Measurements from ENCODE around the gene NEK9. TPM values are rescaled to one million over a fixed set of nuclear protein-coding genes. Genes with fewer than 3 reads are reported as not detected.

Gene NEK9
- total RNA-seq, 1 donor from 2014 or later = 25.9 TPM

- H3K9ac ChIP-seq = no peak overlapping the region
- H3K4me3 ChIP-seq = no peak overlapping the region
- peaks cover 7% of the 10 kb centered on the region for H3K36me3 Mint-ChIP-seq
- no peak overlapping the region for H2AFZ ChIP-seq (replicated peaks)
- H3K27me3 ChIP-seq = no peaks in the 10 kb centered on the region
- H3K27ac Mint-ChIP-seq = peak overlapping the region; percentile 51
- H3K27me3 Mint-ChIP-seq (ENCODE audit: insufficient read depth, low read depth) = no peaks in the 10 kb centered on the region
- no peaks in the 10 kb centered on the region for H3K36me3 ChIP-seq
- H3K4me1 Mint-ChIP-seq = peaks cover 9% of the 10 kb centered on the region
- H3K4me1 ChIP-seq = peaks cover 5% of the 10 kb centered on the region
- H3K27ac ChIP-seq = no peak overlapping the region
- peaks cover 64% of the 10 kb centered on the region for H4K20me1 ChIP-seq (ENCODE audit: low read depth)
- H3K9me3 Mint-ChIP-seq = no peaks in the 10 kb centered on the region
- no peak overlapping the region for H3K4me2 ChIP-seq
- DNase-seq (ENCODE audit: low spot score) = no peak
- peaks cover 98% of the 10 kb centered on the region for H3K79me2 ChIP-seq (ENCODE audit: low read depth)
- H3F3A ChIP-seq (ENCODE audit: low read depth) = no peaks in the 10 kb centered on the region
- TF ChIP-seq EZH2 (IDR thresholded peaks at IDR 0.05) = no peak
- TF ChIP-seq, protein P1, sequence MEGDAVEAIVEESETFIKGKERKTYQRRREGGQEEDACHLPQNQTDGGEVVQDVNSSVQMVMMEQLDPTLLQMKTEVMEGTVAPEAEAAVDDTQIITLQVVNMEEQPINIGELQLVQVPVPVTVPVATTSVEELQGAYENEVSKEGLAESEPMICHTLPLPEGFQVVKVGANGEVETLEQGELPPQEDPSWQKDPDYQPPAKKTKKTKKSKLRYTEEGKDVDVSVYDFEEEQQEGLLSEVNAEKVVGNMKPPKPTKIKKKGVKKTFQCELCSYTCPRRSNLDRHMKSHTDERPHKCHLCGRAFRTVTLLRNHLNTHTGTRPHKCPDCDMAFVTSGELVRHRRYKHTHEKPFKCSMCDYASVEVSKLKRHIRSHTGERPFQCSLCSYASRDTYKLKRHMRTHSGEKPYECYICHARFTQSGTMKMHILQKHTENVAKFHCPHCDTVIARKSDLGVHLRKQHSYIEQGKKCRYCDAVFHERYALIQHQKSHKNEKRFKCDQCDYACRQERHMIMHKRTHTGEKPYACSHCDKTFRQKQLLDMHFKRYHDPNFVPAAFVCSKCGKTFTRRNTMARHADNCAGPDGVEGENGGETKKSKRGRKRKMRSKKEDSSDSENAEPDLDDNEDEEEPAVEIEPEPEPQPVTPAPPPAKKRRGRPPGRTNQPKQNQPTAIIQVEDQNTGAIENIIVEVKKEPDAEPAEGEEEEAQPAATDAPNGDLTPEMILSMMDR (IDR thresholded peaks at IDR 0.05) = no peak
- no peak for TF ChIP-seq EZH2phosphoT487 (IDR thresholded peaks at IDR 0.05)
- H3K9me3 ChIP-seq (ENCODE audit: low read depth) = no peaks in the 10 kb centered on the region
- no peak overlapping the region for H3K4me3 Mint-ChIP-seq
These were observed 30.1 kb upstream of the NEK9 start for GRCh38 chr14:75156901-75157300.

GRCh38 chr14:75156111-75156510, 29.3 kb upstream of the NEK9 start:
- H3K27me3 Mint-ChIP-seq (ENCODE audit: insufficient read depth, low read depth) = no peaks in the 10 kb centered on the region
- H3K4me2 ChIP-seq = no peak overlapping the region
- peaks cover 10% of the 10 kb centered on the region for H3K36me3 Mint-ChIP-seq
- no peaks in the 10 kb centered on the region for H3K9me3 Mint-ChIP-seq
- H3K9me3 ChIP-seq (ENCODE audit: low read depth) = no peaks in the 10 kb centered on the region
- H3K79me2 ChIP-seq (ENCODE audit: low read depth) = peaks cover 97% of the 10 kb centered on the region
- no peak overlapping the region for H2AFZ ChIP-seq (replicated peaks)
- no peak overlapping the region for H3K9ac ChIP-seq
- DNase-seq (ENCODE audit: low spot score) = no peak
- H3F3A ChIP-seq (ENCODE audit: low read depth) = no peaks in the 10 kb centered on the region
- H3K4me3 ChIP-seq = no peak overlapping the region
- TF ChIP-seq EZH2 (IDR thresholded peaks at IDR 0.05) (no peak), EZH2phosphoT487 (IDR thresholded peaks at IDR 0.05) (no peak)
- TF ChIP-seq, protein P1 (IDR thresholded peaks at IDR 0.05) = no peak
- H3K4me1 Mint-ChIP-seq = peaks cover 9% of the 10 kb centered on the region
- peaks cover 56% of the 10 kb centered on the region for H4K20me1 ChIP-seq (ENCODE audit: low read depth)
- H3K36me3 ChIP-seq = no peaks in the 10 kb centered on the region
- no peak overlapping the region for H3K4me3 Mint-ChIP-seq
- H3K27ac ChIP-seq = no peak overlapping the region
- no peak overlapping the region for H3K27ac Mint-ChIP-seq
- H3K27me3 ChIP-seq = no peaks in the 10 kb centered on the region
- peaks cover 5% of the 10 kb centered on the region for H3K4me1 ChIP-seq

GRCh38 chr14:75155169-75155568, 28.3 kb upstream of the NEK9 start:
- Histone ChIP-seq H2AFZ (replicated peaks) (no peak overlapping the region), H3K36me3 (no peaks in the 10 kb centered on the region), H3K4me1 (peaks cover 5% of the 10 kb centered on the region), H3K27me3 (no peaks in the 10 kb centered on the region), H3F3A (ENCODE audit: low read depth) (no peaks in the 10 kb centered on the region), H3K9me3 (ENCODE audit: low read depth) (no peaks in the 10 kb centered on the region), H3K4me2 (no peak overlapping the region), H4K20me1 (ENCODE audit: low read depth) (peaks cover 48% of the 10 kb centered on the region), H3K4me3 (no peak overlapping the region), H3K79me2 (ENCODE audit: low read depth) (peaks cover 87% of the 10 kb centered on the region), H3K9ac (no peak overlapping the region), H3K27ac (no peak overlapping the region)
- H3K9me3 Mint-ChIP-seq = no peaks in the 10 kb centered on the region
- no peak overlapping the region for H3K27ac Mint-ChIP-seq
- no peaks in the 10 kb centered on the region for H3K27me3 Mint-ChIP-seq (ENCODE audit: insufficient read depth, low read depth)
- peaks cover 10% of the 10 kb centered on the region for H3K36me3 Mint-ChIP-seq
- TF ChIP-seq EZH2phosphoT487 (IDR thresholded peaks at IDR 0.05) (no peak), EZH2 (IDR thresholded peaks at IDR 0.05) (no peak)
- TF ChIP-seq, protein P1 (IDR thresholded peaks at IDR 0.05) = no peak
- no peak for DNase-seq (ENCODE audit: low spot score)
- peaks cover 9% of the 10 kb centered on the region for H3K4me1 Mint-ChIP-seq
- H3K4me3 Mint-ChIP-seq = no peak overlapping the region

Data from neural progenitor cell (in vitro differentiated cells).